Measurements from ENCODE around the gene WDR46.
"Not testable (repeated sequence)": the region's sequence is repeated elsewhere in the genome, so short reads cannot be mapped to it uniquely, and the experiment has no call there.

The WDR46 gene

GRCh38 chr6:33271117-33271467 lies 17.9 kb downstream of the WDR46 start:
- no peak for DNase-seq

GRCh38 chr6:33264015-33264414 lies 25.0 kb downstream of the WDR46 start:
- no peak for DNase-seq

- not testable (repeated sequence) for DNase-seq
Observed at GRCh38 chr6:33262490-33262889, 26.5 kb downstream of the WDR46 start.

GRCh38 chr6:33259032-33259431 lies 30.0 kb downstream of the WDR46 start:
- no peak for DNase-seq

- DNase-seq: no peak
Observed at GRCh38 chr6:33254591-33254990, 34.4 kb downstream of the WDR46 start.

GRCh38 chr6:33252759-33253158 lies 36.3 kb downstream of the WDR46 start:
- no peak for DNase-seq

GRCh38 chr6:33251395-33252012 lies 37.5 kb downstream of the WDR46 start:
- DNase-seq: no peak

GRCh38 chr6:33250731-33251130 lies 38.3 kb downstream of the WDR46 start:
- no peak for DNase-seq

GRCh38 chr6:33249732-33250630 lies 39.1 kb downstream of the WDR46 start:
- DNase-seq: peak in 3 of 58 donors; percentile 12 to 36 (median 21)

GRCh38 chr6:33248932-33249731 lies 39.9 kb downstream of the WDR46 start:
- peak; percentile 60 to 99 (median 96) for DNase-seq

- peak in 13 of 58 donors; percentile 46 to 80 (median 69) for DNase-seq
Observed at GRCh38 chr6:33248643-33248931, 40.5 kb downstream of the WDR46 start.

- DNase-seq: peak in 57 of 58 donors; percentile 50 to 92 (median 76)
Observed at GRCh38 chr6:33247977-33248642, 40.9 kb downstream of the WDR46 start.

- no peak for DNase-seq
Observed at GRCh38 chr6:33243476-33243875, 45.6 kb downstream of the WDR46 start.

GRCh38 chr6:33241968-33242367 lies 47.1 kb downstream of the WDR46 start:
- no peak for DNase-seq

GRCh38 chr6:33237741-33238140 lies 51.3 kb downstream of the WDR46 start:
- DNase-seq: no peak

- DNase-seq: no peak
Observed at GRCh38 chr6:33236852-33237251, 52.2 kb downstream of the WDR46 start.

GRCh38 chr6:33236328-33236727 lies 52.7 kb downstream of the WDR46 start:
- DNase-seq: no peak

GRCh38 chr6:33235221-33235634 lies 53.8 kb downstream of the WDR46 start:
- no peak for DNase-seq
